HG03571 (cell line): ENCODE measurements around the gene AFMID.
"Not testable (repeated sequence)": the region's sequence is repeated elsewhere in the genome, so short reads cannot be mapped to it uniquely, and the experiment has no call there.

Experiments used
- ATAC-seq: cut with Tn5 transposase; IDR thresholded peaks from one replicate; pipeline ENCODE4 v1.9.1; 2021; ENCODE audit not compliant: unreplicated experiment

The AFMID gene

DNA sequence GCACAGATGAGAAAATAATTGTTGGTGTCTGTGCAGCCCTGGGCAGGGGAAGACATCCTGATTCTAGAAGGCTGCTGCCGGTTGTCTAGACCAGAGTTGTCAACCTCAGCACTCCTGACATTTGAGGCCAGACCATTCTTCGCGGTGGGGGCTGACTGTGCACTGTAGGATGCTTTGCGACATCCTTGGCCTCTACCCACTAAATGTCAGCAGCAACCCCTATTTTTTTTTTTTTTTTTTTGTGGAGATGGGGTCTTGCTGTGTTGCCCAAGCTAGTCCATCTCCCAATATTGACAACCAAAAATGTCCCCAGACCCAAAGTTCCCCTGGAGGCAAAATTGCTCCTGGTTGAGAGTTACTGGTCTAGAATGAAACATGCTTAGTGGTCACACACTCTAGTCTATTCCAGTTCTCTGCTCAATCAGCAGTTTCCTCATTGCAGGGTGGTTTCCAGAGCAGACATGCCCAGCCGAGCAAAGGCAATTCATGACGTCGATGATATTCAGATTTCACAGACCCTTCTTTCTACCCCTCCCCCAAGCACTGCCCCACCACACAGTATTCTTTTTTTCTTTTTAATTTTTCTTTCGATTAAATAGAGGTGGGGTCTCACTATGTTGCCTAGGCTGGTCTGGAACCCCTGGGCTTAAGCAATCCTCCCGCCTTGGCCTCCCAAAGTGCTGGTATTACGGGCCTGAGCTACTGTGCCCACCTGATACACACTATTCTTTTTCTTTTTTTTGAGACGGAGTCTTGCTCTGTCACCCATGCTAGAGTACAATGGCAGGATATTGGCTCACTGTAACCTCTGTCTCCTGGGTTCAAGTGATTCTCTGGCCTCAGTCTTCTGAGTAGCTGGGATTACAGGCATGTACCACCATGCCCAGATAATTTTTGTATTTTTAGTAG lies 32.0 kb upstream of the AFMID start:
- ATAC-seq = peak; percentile 42

- ATAC-seq = no peak
Observed at GRCh38 chr17:78159575-78160158, 27.5 kb upstream of the AFMID start.

DNA sequence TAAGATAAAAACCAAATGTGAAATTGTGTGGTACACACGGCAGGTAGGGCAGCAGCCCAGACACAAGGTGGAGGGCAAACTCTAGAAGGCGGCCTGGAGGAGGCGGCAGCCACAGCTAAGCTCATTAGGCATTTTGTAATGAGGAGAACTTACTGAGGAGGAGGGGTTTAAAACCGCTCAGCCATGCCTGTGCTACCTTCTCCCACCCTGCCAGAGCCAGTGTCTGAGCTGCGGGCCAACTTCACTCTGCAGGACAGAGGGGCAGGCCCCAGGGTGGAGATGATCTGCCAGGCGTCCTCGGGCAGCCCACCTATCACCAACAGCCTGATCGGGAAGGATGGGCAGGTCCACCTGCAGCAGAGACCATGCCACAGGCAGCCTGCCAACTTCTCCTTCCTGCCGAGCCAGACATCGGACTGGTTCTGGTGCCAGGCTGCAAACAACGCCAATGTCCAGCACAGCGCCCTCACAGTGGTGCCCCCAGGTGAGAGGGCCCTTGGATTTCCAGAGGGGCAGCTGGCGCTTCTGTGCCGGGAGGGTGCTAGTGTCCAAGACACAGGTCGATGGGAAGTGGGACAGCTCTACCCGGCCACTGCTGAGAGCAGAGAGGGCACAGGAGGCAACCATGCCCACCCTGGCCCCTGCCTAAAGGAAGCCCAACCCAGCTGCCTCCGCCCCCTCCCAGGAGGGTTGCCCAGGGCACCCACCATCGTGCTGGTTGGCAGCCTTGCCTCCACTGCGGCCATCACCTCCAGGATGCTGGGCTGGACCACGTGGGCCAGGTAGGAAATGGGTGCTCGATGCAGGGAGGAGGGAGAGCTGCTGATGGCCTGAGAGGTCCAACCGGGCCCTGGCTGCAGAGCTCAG lies 23.0 kb upstream of the AFMID start:
- no peak for ATAC-seq

- ATAC-seq = no peak
Observed at GRCh38 chr17:78164748-78165607, 22.2 kb upstream of the AFMID start.

DNA sequence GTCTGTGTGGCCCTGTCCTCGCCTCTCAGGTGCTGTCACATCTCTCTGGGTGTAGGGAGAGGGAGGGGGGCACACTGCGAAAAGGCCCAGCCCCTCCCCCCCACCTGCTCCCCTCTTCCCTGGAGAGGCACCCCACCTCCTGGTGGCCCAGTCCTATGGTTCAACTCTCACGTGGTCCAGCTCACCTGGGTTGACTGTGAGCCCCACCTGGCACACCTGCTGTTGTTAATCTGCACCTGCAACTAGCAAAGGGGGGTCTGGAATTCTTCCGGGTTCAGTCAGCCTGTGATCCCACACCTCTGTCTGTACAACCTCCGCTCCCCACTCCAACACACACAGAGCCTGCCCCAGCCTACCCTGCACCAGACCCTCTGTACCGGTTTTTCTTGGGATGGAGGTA lies 20.7 kb upstream of the AFMID start:
- ATAC-seq = no peak

DNA sequence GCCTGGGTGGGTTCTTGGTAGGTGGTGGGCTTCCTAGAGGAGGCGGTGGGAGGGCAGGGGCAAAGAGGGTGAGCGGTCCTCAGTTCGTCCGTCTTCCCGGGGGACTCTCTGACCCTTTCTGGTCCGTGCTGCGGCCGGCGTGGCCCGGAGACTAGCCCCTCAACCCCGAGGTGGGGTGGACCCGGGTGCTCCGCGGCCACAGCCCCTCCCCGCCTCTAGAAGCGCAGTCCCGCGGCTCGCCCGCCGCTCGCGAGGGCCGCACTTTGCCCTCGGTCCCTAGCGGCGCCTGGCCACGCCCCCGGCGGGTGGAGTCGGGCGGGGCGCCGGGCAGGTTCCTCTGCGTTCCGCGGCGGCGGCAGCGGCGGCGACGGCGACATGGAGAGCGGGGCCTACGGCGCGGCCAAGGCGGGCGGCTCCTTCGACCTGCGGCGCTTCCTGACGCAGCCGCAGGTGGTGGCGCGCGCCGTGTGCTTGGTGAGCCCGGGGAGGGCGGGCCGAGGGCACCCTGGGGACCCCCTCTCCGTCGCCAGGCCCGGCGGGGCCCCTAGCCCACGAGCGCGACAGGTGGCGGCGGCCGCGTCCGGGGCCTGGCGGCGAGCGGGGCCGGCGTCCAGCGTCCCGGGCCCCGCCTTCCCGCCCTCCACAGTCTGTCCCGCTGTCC lies 18.8 kb upstream of the AFMID start, which contains the start of gene SYNGR2:
Gene SYNGR2, plus strand, starts transcription at position 340 of the 661 bp plus-strand sequence. Its CDS starts 36 bp downstream, at position 376.
- peak; percentile 50 for ATAC-seq

- ATAC-seq = peak; percentile 8
Observed at GRCh38 chr17:78168903-78169793, 18.0 kb upstream of the AFMID start.

DNA sequence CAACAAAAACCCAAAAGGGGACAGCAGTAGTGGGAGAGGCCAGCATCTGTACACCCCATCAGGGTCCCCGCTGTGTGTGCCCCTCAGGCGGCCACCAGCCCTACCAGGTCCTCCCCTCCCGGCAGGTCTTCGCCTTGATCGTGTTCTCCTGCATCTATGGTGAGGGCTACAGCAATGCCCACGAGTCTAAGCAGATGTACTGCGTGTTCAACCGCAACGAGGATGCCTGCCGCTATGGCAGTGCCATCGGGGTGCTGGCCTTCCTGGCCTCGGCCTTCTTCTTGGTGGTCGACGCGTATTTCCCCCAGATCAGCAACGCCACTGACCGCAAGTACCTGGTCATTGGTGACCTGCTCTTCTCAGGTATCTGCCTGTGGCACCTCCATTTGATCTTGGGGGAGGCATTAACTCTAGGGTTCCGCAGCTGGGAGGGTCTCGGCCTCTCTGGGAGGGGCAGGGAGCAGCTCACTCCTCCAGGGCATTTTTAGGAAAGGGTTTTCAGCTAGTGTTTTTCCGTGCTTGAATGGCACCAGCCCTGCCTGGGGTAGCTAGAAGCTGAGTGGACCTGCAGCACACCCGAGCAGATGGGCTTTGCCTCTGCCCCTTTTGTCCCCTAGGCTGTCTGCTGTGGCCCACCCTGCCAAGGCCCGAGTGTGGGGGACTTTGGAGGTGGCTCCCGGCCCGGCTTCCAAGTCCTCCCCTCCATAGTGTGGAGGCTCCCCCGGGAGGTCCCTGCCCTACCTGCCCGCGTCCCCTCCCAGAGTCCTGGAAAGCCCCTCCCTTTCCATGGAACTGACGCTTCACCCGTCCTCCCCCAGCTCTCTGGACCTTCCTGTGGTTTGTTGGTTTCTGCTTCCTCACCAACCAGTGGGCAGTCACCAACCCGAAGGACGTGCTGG lies 16.2 kb upstream of the AFMID start:
- no peak for ATAC-seq

DNA sequence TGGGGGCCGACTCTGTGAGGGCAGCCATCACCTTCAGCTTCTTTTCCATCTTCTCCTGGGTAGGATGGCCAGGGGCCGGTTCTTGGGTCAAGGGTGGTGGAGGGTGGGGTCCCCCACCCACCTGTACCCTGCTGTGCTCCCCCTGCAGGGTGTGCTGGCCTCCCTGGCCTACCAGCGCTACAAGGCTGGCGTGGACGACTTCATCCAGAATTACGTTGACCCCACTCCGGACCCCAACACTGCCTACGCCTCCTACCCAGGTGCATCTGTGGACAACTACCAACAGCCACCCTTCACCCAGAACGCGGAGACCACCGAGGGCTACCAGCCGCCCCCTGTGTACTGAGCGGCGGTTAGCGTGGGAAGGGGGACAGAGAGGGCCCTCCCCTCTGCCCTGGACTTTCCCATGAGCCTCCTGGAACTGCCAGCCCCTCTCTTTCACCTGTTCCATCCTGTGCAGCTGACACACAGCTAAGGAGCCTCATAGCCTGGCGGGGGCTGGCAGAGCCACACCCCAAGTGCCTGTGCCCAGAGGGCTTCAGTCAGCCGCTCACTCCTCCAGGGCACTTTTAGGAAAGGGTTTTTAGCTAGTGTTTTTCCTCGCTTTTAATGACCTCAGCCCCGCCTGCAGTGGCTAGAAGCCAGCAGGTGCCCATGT lies 15.4 kb upstream of the AFMID start:
- ATAC-seq = not testable (repeated sequence)

- ATAC-seq = no peak
Observed at GRCh38 chr17:78172249-78173051, 14.7 kb upstream of the AFMID start.

- no peak for ATAC-seq
Observed at GRCh38 chr17:78173097-78173715, 14.0 kb upstream of the AFMID start.

GRCh38 chr17:78174346-78174869 lies 12.8 kb upstream of the AFMID start:
- ATAC-seq = no peak

DNA sequence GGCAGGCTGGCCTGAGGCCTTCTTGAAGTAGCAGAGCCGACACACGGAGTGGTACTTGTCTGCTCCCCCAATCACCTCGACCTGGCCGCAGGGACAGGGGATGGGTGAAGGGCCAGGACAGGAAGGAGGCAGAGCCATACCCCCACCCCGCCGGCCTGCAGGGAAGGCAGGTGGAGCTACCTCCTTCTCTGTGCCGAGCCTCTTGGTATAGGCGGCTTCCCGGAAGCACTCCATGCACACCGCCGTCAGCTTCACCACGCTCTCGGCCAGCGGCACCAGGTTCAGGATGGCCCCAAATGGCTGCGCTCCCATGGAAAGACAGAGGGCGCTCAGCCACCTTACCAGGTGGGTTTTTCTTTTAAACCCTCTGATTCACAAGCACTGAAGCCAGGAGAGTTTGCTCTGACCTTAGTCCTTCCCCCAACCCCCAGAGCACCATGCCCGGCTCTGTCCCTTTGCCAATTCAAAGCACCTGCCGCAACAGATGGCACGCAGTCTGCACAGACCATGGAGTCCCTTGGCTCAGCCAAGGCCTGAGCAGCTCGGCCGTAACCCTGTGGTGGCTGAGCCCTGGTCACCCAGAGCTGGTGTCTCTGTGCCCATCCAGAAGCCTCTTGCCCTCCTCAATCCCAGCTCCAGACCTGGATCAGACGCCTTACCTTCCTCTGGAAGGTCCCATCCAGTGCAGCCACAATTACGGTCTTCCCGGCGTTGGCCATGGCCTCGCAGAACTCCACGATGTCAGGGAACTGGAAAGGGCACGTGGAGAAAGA lies 12.1 kb upstream of the AFMID start:
- ATAC-seq = no peak

DNA sequence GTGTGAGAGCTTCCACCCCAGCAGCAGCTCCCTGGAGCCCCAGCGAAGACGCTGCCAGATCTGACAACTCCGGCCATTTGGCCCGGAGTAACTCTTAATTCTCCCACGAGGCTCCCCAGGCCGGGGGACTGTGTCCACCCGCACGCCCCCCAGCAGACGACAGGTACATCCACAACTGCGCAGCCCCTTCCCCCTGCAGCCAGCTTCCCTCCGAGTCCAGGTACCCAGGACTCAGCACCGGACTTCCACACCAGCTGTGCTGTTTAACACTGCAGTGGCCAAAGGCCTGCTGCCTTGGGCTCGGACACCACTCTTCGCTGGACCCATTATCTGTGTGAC lies 11.6 kb upstream of the AFMID start:
- ATAC-seq = no peak

DNA sequence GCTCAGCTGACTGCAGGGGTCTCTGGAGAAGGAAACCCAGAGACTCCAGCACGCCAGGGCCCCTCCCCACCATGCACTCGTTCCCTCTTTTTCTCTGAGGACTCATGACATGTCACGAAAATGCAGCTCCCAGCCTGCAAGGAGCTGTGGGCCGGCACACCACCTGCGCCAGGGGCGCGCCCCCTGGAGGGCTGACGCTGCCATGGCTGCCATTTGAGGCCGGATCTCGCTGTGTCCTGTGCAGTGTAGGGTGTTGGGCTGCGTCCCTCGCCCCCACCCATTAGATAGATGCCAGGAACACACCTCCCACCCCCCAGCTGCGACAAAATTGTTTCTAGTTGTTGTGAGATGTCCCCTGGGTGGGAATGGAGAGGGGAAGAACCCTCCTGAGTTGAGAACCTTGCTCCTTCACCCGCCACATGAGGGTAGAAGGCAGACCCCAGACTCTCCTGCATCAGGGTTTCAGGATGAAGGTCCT lies 10.6 kb upstream of the AFMID start:
- ATAC-seq = no peak
